HUDEP-2 (cell line): ENCODE results near the gene LILRB3.
"Not testable (repeated sequence)": the region's sequence is repeated elsewhere in the genome, so short reads cannot be mapped to it uniquely, and the experiment has no call there.

ENCODE experiments used
- DNase-seq, 76 experiments: peaks; one replicate each; lab custom pipeline; 2025; ENCODE audit not compliant: unreplicated experiment in 76 of 76; lab: John Stamatoyannopoulos, UW

The LILRB3 gene

GRCh38 chr19:54243809-54244208 is 21.0 kb upstream of the LILRB3 start:
- DNase-seq, result not testable (repeated sequence)

- not testable (repeated sequence) for DNase-seq
Measured at GRCh38 chr19:54242646-54243045, 19.8 kb upstream of the LILRB3 start, which contains the start of gene LILRA6. Gene LILRA6 (minus strand): TSS chr19:54242790.

DNA sequence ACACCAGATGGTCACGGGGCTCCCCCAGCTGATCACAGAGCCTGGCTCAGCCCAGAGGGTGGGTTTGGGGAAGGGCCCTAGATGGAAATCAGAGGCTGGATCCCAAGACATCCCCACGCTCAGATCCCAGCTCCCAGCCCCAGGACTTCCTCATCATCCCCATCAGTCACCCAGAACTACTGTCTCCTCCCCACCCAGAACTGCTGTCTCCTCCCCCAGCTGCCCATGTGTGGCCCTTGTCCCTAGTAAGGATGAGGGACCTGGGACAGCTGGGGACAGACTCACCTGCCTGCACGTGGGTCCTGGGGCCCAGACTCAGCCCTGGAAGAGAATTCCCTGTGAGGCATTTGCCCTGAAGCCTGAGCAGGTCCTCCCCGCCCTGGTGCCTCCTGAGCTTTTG is 19.4 kb upstream of the LILRB3 start:
- DNase-seq, result not testable (repeated sequence)

- not testable (repeated sequence) for DNase-seq
Measured at GRCh38 chr19:54240372-54241336, 17.8 kb upstream of the LILRB3 start.

DNA sequence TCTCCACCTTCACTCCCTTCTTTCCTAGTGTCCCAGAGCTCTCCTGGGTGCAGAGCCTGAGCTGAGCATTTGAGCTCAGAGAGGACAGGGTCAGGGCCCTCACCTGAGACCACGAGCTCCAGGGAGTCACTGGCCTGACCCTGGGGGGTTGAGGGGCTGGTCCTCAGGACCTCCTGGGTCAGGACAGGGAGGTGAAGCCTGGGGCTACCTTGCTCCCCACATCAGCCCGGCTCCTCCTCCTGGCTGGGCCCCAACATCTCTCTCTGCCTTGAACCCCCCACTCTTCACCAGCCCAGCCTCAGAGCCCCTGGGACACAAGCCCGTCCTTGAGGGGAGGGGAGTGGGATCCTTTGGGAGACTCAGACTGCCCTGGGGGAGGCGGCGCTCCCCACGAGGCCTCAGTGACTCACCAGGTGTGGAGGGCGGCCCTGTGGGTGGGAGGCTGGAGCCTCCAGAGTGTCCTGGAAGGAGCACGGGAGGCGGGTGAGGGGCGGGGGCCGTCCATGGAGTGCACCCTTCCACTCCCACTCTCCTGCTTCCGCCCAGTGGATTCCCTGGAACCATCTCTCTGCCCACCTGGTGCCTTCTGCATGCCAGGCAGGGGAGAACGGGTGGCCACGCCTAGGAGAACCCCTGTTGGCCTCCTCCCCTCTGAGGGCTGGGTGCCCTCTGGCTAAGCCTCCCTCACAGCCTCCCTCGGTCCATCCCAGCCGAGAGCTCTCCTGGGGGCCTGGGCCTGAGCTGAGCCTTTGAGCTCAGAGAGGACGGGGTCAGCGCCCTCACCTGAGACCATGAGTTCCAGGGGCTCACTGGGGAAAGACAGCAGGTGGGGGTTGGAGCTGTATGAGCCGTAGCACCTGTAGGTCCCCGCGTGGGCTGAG is 16.9 kb upstream of the LILRB3 start:
- DNase-seq, result not testable (repeated sequence)

GRCh38 chr19:54233941-54234340 is 11.1 kb upstream of the LILRB3 start:
- no peak for DNase-seq

DNA sequence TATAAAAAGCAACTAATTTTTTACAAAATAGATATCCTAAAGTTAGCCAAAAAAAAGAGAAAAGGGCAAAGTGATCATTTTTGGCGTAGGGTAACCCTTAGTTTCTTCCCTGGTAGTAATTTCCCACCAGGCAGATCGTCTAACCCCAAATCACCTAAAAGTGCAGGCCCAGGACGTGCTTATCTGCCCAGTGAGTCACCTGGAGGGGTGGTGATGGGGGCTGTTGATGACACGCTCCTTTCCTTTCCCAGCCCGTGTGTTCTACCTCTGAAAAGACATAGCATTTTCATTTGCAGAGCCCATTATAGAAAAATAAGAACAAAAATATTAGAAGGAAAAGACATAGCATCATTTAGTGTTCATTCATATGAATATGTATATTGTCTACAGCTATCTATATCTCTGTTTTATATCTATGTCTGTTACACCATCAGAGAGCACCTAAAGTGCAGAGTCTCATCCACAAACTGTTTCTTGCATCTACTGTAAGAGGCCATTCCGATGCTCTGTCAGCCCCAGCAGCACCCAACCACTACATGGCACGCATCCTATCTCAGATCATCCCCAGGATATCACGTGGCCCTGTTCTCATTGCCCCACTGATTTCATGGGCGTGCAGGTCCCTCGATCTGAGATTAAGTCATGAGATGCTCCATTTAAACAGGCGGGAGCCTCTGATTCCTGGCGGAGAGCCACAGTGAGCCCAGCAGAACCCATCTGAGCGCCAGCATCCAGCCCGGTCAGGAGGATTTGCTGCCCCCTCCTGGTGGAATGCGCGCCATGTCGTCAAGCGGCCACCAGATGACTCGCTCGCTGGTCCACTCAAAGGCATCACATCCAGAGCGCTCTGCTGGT is 8.5 kb upstream of the LILRB3 start:
- peak in 75 of 76 experiments; percentile 51 to 94 (median 86) for DNase-seq

- no peak for DNase-seq
Measured at GRCh38 chr19:54230031-54230430, 7.2 kb upstream of the LILRB3 start.

GRCh38 chr19:54229146-54229545 is 6.3 kb upstream of the LILRB3 start:
- DNase-seq, result no peak

- DNase-seq, result not testable (repeated sequence)
Measured at GRCh38 chr19:54224619-54225018, 1.8 kb upstream of the LILRB3 start.

- DNase-seq, result not testable (repeated sequence)
Measured at GRCh38 chr19:54223937-54224281, 1.1 kb upstream of the LILRB3 start.

DNA sequence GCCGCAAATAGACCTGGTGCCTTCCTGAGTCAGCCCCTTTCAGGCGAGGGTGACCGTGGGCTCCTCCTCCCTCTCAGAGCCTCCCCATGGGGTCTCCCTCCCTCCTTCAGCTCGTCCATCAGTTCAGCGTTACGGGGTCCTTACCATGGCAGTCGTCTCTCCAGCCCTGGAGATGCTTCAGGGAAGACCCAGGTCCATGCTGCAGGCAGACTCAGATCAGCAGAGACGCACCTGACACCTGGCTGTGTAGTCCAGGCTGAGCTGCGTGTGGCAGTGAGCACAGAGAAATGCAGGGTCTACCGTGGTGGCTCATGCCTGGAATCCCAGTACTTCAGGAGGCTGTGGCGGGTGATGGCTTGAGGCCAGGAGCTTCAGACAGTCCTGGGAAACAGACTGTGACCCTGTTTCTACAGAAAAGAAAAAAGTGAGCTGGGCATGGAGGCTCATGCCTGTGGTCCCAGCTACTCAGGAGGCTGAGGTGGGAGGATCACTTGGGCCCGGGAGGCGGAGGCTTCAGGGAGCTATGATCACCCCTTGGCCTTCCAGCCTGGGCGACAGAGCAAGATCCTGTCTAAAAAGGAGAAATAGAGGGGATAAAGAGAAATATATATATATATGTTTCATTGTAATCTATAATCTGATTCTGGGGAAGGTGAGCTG is 600 bp upstream of the LILRB3 start:
- DNase-seq, result not testable (repeated sequence)

DNA sequence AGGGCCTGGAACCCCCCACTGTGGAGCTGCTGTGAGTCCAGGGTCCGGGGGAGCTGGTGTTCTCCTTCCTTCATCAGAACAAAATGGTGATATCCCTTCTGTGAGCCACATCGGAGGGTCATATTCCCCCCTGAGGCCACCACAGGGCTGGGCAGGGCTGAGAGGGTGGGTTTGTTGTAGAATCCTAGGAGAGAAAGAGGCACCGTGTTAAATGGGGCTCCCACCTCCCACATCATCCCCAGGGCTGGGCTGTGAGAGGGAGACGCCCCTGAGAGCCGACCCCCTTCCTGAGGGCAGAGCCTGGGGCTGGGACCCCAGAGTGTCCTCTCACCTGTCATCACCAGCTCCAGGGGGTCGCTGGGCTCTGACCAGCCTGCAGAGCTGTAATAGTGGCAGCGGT is 860 bp downstream of the LILRB3 start:
- DNase-seq, result not testable (repeated sequence)

DNA sequence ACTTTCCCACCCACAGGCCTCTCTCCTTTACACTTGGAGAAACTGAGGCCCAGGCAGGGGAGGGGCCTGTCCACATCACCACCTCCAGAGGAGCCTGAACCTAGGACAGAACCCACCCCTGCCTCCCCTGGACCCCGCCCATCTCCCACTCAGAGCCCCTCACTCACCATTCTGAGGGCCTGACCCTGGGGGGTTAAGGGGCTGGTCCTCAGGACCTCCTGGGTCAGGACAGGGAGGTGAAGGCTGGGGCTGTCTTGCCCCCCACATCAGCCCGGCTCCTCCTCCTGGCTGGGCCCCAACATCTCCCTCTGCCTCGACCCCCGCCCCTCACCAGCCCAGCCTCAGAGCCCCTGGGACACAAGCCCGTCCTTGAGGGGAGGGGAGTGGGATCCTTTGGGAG is 3.1 kb downstream of the LILRB3 start:
- DNase-seq, result not testable (repeated sequence)

DNA sequence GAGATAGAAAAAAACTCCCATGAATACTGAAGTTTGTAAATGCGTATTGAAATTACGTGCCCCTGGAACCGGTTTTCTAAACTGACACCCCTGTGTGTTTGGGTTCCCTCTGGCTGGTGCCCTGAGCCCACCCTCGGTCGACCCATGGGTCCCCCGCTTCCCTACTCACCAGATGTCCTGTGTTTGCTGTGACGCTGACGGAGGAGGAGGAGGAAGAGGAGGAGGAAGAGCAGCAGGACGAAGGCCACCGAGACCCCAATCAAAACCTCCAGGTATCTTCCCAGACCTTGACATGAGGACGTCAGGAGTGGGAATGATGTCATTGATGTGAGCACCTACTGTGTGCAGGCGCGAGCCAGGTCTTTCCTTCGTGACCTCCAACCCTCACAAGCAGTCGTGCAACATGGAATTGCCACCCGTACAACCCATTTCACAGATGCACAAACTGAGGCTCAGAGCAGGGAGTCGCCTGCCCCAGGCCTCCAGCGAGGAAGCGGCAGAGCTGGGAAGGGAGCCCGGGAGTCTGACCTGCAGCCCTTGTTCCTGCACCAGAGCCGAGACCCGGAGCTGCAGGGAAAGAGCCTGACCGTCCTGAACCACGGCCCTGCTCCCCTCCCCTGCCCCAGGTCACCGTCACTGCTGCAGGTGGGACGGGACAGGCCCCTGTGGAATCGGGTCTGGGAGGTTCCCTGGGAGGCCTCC is 3.7 kb downstream of the LILRB3 start:
- DNase-seq, result no peak

GRCh38 chr19:54218259-54218658 is 4.5 kb downstream of the LILRB3 start:
- DNase-seq, result no peak

GRCh38 chr19:54217517-54218247 is 5.1 kb downstream of the LILRB3 start:
- not testable (repeated sequence) for DNase-seq

GRCh38 chr19:54216869-54217268 is 5.9 kb downstream of the LILRB3 start:
- no peak for DNase-seq

- DNase-seq, result not testable (repeated sequence)
Measured at GRCh38 chr19:54214734-54215133, 8.1 kb downstream of the LILRB3 start.
